A673 (cell line): ENCODE measurements around the gene PKDREJ.

Experiments used
- CTCF ChIP-seq: fragments of 300-800, 200-600 bp; sonication (generic); conservative IDR thresholded peaks from 2 replicates; pipeline ENCODE4 v1.5.1; 2017; ENCODE audit warnings: low read depth, mild to moderate bottlenecking, antibody characterized with exemption, low read length, moderate library complexity, mixed read lengths
- EZH2 ChIP-seq: fragments of 200-600 bp; sonication (generic); IDR thresholded peaks from 2 replicates; pipeline ENCODE4 v1.6.1; 2017; ENCODE audit warnings: borderline replicate concordance, low read depth, mild to moderate bottlenecking, mixed read lengths, antibody characterized with exemption, low read length; ENCODE audit not compliant: poor library complexity, severe bottlenecking

GRCh38 chr22:46250783-46251125, 12.4 kb downstream of the PKDREJ start:
- TF ChIP-seq CTCF (no peak), EZH2 (no peak)
